RWPE1 (cell line): ENCODE measurements around the gene MACC1.

Experiments
- CTCF ChIA-PET: fragments of 350-600 bp; sonication (Branson Sonifier 250); formaldehyde crosslinking; extraction: SDS; loops from one replicate; lab custom pipeline; 2021; lab: Yijun Ruan, JAX
- POLR2A ChIA-PET: fragments of 400-600 bp; formaldehyde crosslinking; extraction: SDS; loops from one replicate; lab custom pipeline; 2020; ENCODE audit warnings: antibody characterized with exemption; ENCODE audit not compliant: low non-redundant PET; lab: Yijun Ruan, JAX
- DNase-seq: peaks from one replicate; pipeline ENCODE4 v3.0.0; 2012; ENCODE audit warnings: low spot score
- H3K27ac ChIP-seq: fragments of 450-650 bp; 2 replicates; pipeline ENCODE4 v1.5.1; 2017
- CTCF ChIP-seq: fragments of 450-650 bp; conservative IDR thresholded peaks from 2 replicates; pipeline ENCODE4 v1.5.1; 2017; ENCODE audit warnings: low read depth, mild to moderate bottlenecking

Gene MACC1

DNA sequence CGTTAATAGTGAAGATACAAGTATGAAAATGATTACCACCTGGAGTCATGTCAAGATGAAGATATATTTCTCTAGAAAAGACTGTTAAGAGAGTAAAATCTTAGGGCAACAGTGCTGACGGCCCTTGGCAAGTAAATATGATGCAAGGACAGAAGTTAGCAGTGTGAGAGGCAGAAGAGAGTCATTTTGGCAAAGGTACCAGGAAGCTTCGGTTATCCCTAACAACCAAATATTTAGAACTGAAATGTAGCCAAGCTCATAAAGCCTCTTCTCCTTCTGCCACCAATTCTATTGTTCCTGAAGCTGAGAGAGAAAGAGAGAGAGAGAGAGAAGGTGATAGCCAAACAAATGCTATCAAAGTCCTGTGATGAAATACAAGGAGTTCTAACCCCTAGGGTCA is 109.6 kb downstream of the MACC1 start:
- DNase-seq, result no peak
- CTCF ChIA-PET, result no interaction called here
- H3K27ac ChIP-seq, result no peak overlapping the region
- POLR2A ChIA-PET, result no interaction called here
- TF ChIP-seq CTCF, result no peak

DNA sequence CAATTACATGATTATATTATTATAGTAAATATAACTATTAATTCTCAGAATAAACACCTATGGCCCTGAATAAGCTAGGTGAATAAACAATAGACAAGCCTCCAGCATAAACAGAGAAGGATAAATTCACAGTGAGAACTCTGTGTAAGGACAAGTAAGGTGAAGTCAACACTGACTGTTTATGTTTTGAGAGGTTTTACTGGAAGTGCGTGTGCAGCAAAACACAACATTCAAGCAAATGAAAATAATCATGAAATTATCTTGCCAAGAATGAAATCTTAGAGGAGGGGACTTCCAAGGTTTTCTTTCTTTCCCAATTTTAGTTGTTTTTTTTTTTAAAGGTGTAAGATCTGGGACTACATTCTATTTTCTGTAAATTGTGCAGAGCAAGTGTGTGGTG is 112.5 kb downstream of the MACC1 start:
- ChIA-PET CTCF (no interaction called here), POLR2A (no interaction called here)
- DNase-seq, result no peak
- H3K27ac ChIP-seq, result no peak overlapping the region
- no peak for TF ChIP-seq CTCF

- no peak for DNase-seq
- POLR2A ChIA-PET, result no interaction called here
- CTCF ChIA-PET, result no interaction called here
- no peak overlapping the region for H3K27ac ChIP-seq
- no peak for TF ChIP-seq CTCF
Measured at GRCh38 chr7:20102982-20103381, 114.2 kb downstream of the MACC1 start.

DNA sequence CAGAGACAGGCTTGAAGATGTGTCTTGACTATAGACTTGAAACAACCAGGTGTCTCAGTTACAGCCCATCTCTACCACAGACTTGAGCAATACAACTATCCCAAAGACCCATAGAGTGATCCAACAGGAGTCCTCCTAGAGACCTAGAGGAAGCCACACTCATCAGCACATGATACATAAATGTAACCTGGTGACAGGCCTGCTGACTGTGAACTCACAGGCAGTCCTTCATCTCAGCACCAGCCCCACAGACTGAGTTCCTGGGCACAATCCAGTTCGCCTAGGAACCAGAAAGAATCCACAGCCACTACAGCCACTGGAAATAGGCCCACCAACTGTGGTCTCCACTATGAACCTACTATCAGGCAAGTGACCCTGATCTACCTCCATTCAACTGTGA is 121.3 kb downstream of the MACC1 start:
- TF ChIP-seq CTCF, result no peak
- CTCF ChIA-PET, result interaction anchor here (0.6 kb wide), 1 partner anchor 256 kb away, joined by 3 read pairs; no protein-coding TSS in a partner anchor
- POLR2A ChIA-PET, result no interaction called here
- no peak for DNase-seq
- no peak overlapping the region for H3K27ac ChIP-seq

DNA sequence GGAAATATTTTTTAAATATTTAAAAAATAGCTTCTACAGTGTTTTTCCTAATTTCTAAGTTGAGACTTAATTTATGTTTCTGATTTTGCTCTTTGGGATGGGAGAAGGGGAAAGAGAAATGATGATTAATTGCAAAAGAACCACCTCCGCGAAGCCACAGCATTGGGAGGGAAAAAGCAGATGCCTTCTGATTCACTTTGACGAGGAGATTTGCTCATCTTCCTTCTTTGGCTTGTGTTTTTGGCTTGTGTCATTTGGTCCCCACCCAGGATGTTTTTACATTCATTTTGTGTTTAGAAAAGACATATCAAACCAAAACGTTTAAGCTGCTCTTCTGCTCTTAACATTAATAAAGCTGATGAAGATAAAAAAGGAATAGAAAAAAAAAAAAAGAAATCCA is 121.7 kb downstream of the MACC1 start:
- no peak for DNase-seq
- CTCF ChIA-PET, result no interaction called here
- no peak overlapping the region for H3K27ac ChIP-seq
- POLR2A ChIA-PET, result no interaction called here
- no peak for TF ChIP-seq CTCF

DNA sequence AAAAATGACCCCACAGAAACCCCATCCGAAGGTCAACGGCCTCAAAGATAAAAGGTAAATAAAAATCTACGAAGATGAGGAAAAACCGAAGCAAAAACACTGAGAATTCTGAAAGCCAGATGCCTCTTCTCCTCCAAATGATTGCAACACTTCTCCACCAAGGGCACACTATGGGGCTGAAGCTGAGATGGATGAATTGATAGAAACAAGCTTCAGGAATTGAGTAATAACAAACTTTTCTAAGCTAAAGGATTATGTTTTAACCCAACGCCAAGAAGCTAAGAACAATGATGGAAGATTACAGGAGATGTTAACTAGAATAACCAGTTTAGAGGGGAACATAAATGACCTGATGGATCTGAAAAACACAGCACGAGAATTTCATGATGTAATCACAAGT is 127.8 kb downstream of the MACC1 start:
- POLR2A ChIA-PET, result no interaction called here
- no peak overlapping the region for H3K27ac ChIP-seq
- no peak for TF ChIP-seq CTCF
- CTCF ChIA-PET, result interaction anchor here (1.0 kb wide), 1 partner anchor 342 kb away, joined by 6 read pairs; no protein-coding TSS in a partner anchor
- DNase-seq, result no peak

DNA sequence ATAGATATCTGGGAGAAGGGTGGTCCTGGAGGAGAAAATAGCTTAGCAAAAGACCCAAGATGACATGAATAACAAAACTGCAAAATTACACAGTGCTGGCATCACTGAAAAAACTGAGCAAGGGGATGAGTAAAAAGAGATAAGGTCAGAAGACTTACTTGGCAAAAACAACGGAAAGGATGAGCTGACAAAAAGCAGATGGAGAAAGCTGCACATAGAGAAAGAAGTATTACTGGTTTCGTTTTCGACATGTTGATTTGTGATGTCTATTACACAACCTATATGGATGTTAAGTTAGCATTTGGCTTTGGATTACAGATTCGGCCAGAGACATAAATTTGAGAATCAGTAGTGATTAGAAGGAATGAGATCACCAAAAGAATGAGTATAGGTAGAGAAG is 132.1 kb downstream of the MACC1 start:
- no peak for TF ChIP-seq CTCF
- no peak for DNase-seq
- ChIA-PET CTCF (no interaction called here), POLR2A (no interaction called here)
- H3K27ac ChIP-seq, result no peak overlapping the region
